CD4-positive, CD25-positive, alpha-beta regulatory T cell (primary cell): ENCODE measurements around the gene DHCR24. TPM values are rescaled to one million over a fixed set of nuclear protein-coding genes. Genes with fewer than 3 reads are reported as not detected.

Source experiments
- ATAC-seq, 2 donors: fragments of 150-1000 bp; cut with Tn5 transposase; one replicate each; pipeline ENCODE4 v1.10.0; 2021; ENCODE audit warnings: low read depth in 2 of 2, moderate number of reproducible peaks in 2 of 2, moderate library complexity in 1 of 2
- DNase-seq, 3 donors: peaks; one replicate each; pipeline versions ENCODE4 v3.0.0 to v3.0.0-alpha.2; 2012 to 2022; ENCODE audit warnings: mixed read lengths in 1 of 3
- H3K27ac ChIP-seq: one replicate; pipeline ENCODE4 v1.7.0; 2013; ENCODE audit warnings: mild to moderate bottlenecking, low read length; ENCODE audit not compliant: insufficient read depth, poor library complexity, severe bottlenecking
- H3K27me3 ChIP-seq: one replicate; pipeline ENCODE4 v1.7.0; 2013; ENCODE audit warnings: low read length; ENCODE audit not compliant: control insufficient read depth, insufficient read depth
- H3K36me3 ChIP-seq: one replicate; pipeline ENCODE4 v1.7.0; 2013; ENCODE audit warnings: mild to moderate bottlenecking, low read length, moderate library complexity; ENCODE audit not compliant: control insufficient read depth, insufficient read depth
- H3K4me1 ChIP-seq: 2 replicates; pipeline ENCODE4 v1.7.0; 2013; ENCODE audit warnings: mild to moderate bottlenecking, low read length; ENCODE audit not compliant: insufficient read depth, control insufficient read depth, poor library complexity, severe bottlenecking
- H3K4me3 ChIP-seq: one replicate; pipeline ENCODE4 v1.7.0; 2013; ENCODE audit warnings: low read depth, mild to moderate bottlenecking, low read length, moderate library complexity
- H3K9me3 ChIP-seq, 2 experiments: 1 replicate in 1 of 2; 2 replicates in 1 of 2; pipeline ENCODE4 v1.7.0; 2013; ENCODE audit warnings: low read length in 2 of 2, mild to moderate bottlenecking in 1 of 2, moderate library complexity in 1 of 2; ENCODE audit not compliant: control insufficient read depth in 2 of 2
- H3K27ac Mint-ChIP-seq, 3 donors: one replicate each; pipeline ENCODE4 v1.8.0; 2020 to 2022; ENCODE audit warnings: mild to moderate bottlenecking in 3 of 3, mixed read lengths in 3 of 3, moderate library complexity in 2 of 3
- H3K27me3 Mint-ChIP-seq: one replicate; pipeline ENCODE4 v1.8.0; 2022; ENCODE audit warnings: mild to moderate bottlenecking, mixed read lengths
- H3K36me3 Mint-ChIP-seq: one replicate; pipeline ENCODE4 v1.8.0; 2020; ENCODE audit warnings: mixed read lengths
- H3K4me1 Mint-ChIP-seq, 4 donors: one replicate each; pipeline ENCODE4 v1.8.0; 2020 to 2022; ENCODE audit warnings: mixed read lengths in 4 of 4, mild to moderate bottlenecking in 1 of 4
- H3K4me3 Mint-ChIP-seq, 4 donors: one replicate each; pipeline ENCODE4 v1.8.0; 2020 to 2022; ENCODE audit warnings: mild to moderate bottlenecking in 4 of 4, mixed read lengths in 4 of 4, moderate library complexity in 3 of 4
- H3K9me3 Mint-ChIP-seq, 7 donors: one replicate each; pipeline ENCODE4 v1.8.0; 2020 to 2022; ENCODE audit warnings: mixed read lengths in 7 of 7, mild to moderate bottlenecking in 3 of 7, moderate library complexity in 2 of 7
- polyA plus RNA-seq, 4 donors: library from polyadenylated mRNA; unstranded; fragments of 300-500 nt; fragmentation: Illumina TruSeq; gene quantifications; one replicate each; pipeline ENCODE4 v1.2.3, GENCODE V29; 2021
- total RNA-seq: library from RNA; stranded (reverse); gene quantifications from one replicate; pipeline ENCODE4 v1.2.3, GENCODE V29; 2022

The DHCR24 gene
- total and polyA plus RNA-seq, 5 donors from 2014 or later, result 0.85 to 3.2 (median 2.0) TPM

DNA sequence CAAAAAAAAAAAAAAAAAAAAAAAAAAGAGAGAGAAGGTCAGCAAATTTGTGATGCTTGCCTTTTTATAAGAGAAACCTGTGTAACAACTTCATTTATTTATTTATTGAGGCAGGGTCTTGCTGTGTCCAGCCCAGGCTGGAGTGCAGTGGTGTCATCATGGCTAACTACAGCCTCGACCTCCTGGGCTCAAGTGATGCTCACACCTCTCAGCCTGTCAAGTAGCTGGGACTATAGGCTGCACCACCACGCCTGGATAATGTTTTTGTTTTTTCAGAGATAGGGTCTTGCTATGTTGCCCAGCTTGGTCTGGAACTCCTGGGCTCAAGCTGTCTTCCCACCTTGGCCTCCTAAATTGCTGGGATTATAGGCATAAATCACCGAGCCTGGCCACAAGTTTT, 42.4 kb downstream of the DHCR24 start:
- Histone ChIP-seq H3K27me3 (no peaks in the 10 kb centered on the region), H3K27ac (no peak overlapping the region), H3K36me3 (no peaks in the 10 kb centered on the region), H3K4me3 (no peak overlapping the region), H3K9me3 (no peaks in the 10 kb centered on the region), H3K4me1 (no peaks in the 10 kb centered on the region)
- no peaks in the 10 kb centered on the region for H3K4me1 Mint-ChIP-seq
- peaks cover 5% of the 10 kb centered on the region for H3K36me3 Mint-ChIP-seq
- H3K4me3 Mint-ChIP-seq, result no peak overlapping the region
- no peak overlapping the region for H3K27ac Mint-ChIP-seq
- DNase-seq (no peak), ATAC-seq (no peak)
- peaks cover 0 to 2% (median 0%) of the 10 kb centered on the region in 7 donors for H3K9me3 Mint-ChIP-seq
- no peaks in the 10 kb centered on the region for H3K27me3 Mint-ChIP-seq

DNA sequence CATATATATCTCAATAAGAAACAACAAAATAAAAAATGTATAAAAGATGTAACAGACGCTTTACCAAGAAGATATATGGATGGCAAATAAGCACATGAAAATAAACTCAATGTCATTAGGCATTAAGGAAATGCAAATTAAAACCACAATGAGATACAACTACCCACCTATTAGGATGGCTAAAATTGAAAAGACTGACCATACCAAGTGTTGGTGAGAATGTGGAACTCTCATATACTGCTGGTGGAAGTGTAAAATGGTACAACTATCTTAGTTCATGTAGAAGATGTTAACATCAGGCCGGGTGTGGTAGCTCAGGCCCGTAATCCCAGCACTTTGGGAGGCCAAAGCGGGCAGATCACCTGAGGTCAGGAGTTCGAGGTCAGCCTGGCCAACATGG, 43.5 kb downstream of the DHCR24 start:
- no peak overlapping the region for H3K4me3 Mint-ChIP-seq
- ATAC-seq, result no peak
- peaks cover 0 to 2% (median 0%) of the 10 kb centered on the region in 7 donors for H3K9me3 Mint-ChIP-seq
- peaks cover 4% of the 10 kb centered on the region for H3K36me3 Mint-ChIP-seq
- no peak overlapping the region for H3K4me3 ChIP-seq
- no peaks in the 10 kb centered on the region for H3K27me3 ChIP-seq
- no peak for DNase-seq
- H3K4me1 ChIP-seq, result no peaks in the 10 kb centered on the region
- H3K36me3 ChIP-seq, result no peaks in the 10 kb centered on the region
- no peaks in the 10 kb centered on the region for H3K4me1 Mint-ChIP-seq
- H3K9me3 ChIP-seq, result no peaks in the 10 kb centered on the region
- no peak overlapping the region for H3K27ac ChIP-seq
- H3K27me3 Mint-ChIP-seq, result peaks cover 2% of the 10 kb centered on the region
- H3K27ac Mint-ChIP-seq, result no peak overlapping the region

- H3K4me1 Mint-ChIP-seq, result no peaks in the 10 kb centered on the region
- no peaks in the 10 kb centered on the region for H3K36me3 ChIP-seq
- H3K27ac Mint-ChIP-seq, result no peak overlapping the region
- H3K27ac ChIP-seq, result no peak overlapping the region
- no peak for ATAC-seq
- H3K4me3 ChIP-seq, result no peak overlapping the region
- H3K27me3 Mint-ChIP-seq, result peaks cover 4% of the 10 kb centered on the region
- peaks cover 4% of the 10 kb centered on the region for H3K36me3 Mint-ChIP-seq
- no peak for DNase-seq
- H3K9me3 ChIP-seq, result no peaks in the 10 kb centered on the region
- H3K9me3 Mint-ChIP-seq, result peaks cover 0 to 2% (median 0%) of the 10 kb centered on the region in 7 donors
- no peaks in the 10 kb centered on the region for H3K4me1 ChIP-seq
- no peak overlapping the region for H3K4me3 Mint-ChIP-seq
- no peaks in the 10 kb centered on the region for H3K27me3 ChIP-seq
Observed at GRCh38 chr1:54842963-54843362, 44.0 kb downstream of the DHCR24 start.

GRCh38 chr1:54842206-54842915, 44.6 kb downstream of the DHCR24 start:
- Histone ChIP-seq H3K4me3 (no peak overlapping the region), H3K4me1 (no peaks in the 10 kb centered on the region), H3K36me3 (no peaks in the 10 kb centered on the region), H3K27me3 (no peaks in the 10 kb centered on the region), H3K9me3 (no peaks in the 10 kb centered on the region), H3K27ac (no peak overlapping the region)
- no peak overlapping the region for H3K27ac Mint-ChIP-seq
- no peaks in the 10 kb centered on the region for H3K9me3 Mint-ChIP-seq
- peaks cover 4% of the 10 kb centered on the region for H3K36me3 Mint-ChIP-seq
- no peak overlapping the region for H3K4me3 Mint-ChIP-seq
- H3K27me3 Mint-ChIP-seq, result peaks cover 4% of the 10 kb centered on the region
- H3K4me1 Mint-ChIP-seq, result no peaks in the 10 kb centered on the region
- no peak for ATAC-seq
- DNase-seq, result no peak

- H3K36me3 ChIP-seq, result no peaks in the 10 kb centered on the region
- no peak overlapping the region for H3K4me3 ChIP-seq
- ATAC-seq (no peak), DNase-seq (no peak)
- Mint-ChIP-seq H3K4me3 (no peak overlapping the region), H3K27ac (no peak overlapping the region), H3K36me3 (peaks cover 4% of the 10 kb centered on the region), H3K4me1 (no peaks in the 10 kb centered on the region), H3K27me3 (peaks cover 4% of the 10 kb centered on the region), H3K9me3 (no peaks in the 10 kb centered on the region)
- H3K4me1 ChIP-seq, result no peaks in the 10 kb centered on the region
- H3K9me3 ChIP-seq, result no peaks in the 10 kb centered on the region
- H3K27me3 ChIP-seq, result no peaks in the 10 kb centered on the region
- no peak overlapping the region for H3K27ac ChIP-seq
Observed at GRCh38 chr1:54839824-54840223, 47.2 kb downstream of the DHCR24 start.

DNA sequence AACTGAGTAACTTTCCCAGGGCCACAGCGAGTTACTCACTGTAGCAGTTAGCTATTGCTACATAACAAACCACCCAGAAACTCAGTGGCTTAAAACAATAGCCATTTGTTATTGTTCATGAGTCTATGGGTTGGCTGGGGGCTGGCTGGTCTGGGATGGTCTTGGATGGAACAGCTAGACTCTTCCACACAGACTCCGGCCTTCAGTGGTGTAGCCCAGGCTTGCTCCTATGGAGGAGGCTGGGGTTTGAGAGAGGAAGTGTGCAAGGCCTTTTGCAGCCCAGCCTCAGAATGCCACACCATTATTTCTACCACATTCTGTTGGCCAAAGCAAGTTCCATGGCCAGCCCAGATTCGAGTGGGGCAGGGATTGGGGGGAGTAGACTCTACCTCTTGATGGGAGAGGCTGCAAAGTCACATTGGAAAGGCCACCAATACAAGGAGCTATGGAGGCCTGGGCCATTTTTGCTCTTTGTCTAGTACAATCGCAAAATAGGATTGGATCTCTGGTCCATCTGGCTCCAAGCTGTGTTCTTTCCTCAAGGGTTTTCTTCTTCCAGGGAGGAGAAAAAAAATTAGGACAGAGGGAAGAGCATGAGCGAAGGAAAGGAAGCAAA, 48.3 kb downstream of the DHCR24 start:
- Histone ChIP-seq H3K9me3 (no peaks in the 10 kb centered on the region), H3K27me3 (no peaks in the 10 kb centered on the region), H3K27ac (no peak overlapping the region), H3K4me3 (no peak overlapping the region), H3K36me3 (no peaks in the 10 kb centered on the region), H3K4me1 (no peaks in the 10 kb centered on the region)
- Mint-ChIP-seq H3K36me3 (peaks cover 4% of the 10 kb centered on the region), H3K4me3 (no peak overlapping the region), H3K4me1 (no peaks in the 10 kb centered on the region), H3K27ac (no peak overlapping the region), H3K9me3 (no peaks in the 10 kb centered on the region), H3K27me3 (peaks cover 4% of the 10 kb centered on the region)
- DNase-seq (no peak), ATAC-seq (no peak)

- Histone ChIP-seq H3K27me3 (no peaks in the 10 kb centered on the region), H3K4me3 (no peak overlapping the region), H3K4me1 (no peaks in the 10 kb centered on the region), H3K9me3 (no peaks in the 10 kb centered on the region), H3K27ac (no peak overlapping the region), H3K36me3 (no peaks in the 10 kb centered on the region)
- no peak for DNase-seq
- ATAC-seq, result no peak
- Mint-ChIP-seq H3K4me1 (no peaks in the 10 kb centered on the region), H3K9me3 (no peaks in the 10 kb centered on the region), H3K36me3 (peaks cover 4% of the 10 kb centered on the region), H3K4me3 (no peak overlapping the region), H3K27me3 (peaks cover 4% of the 10 kb centered on the region), H3K27ac (no peak overlapping the region)
Observed at GRCh38 chr1:54837002-54837853, 49.8 kb downstream of the DHCR24 start.
